GM21786 (cell line): ENCODE measurements around the gene LAMB4.

Source experiments
- ATAC-seq: cut with Tn5 transposase; IDR thresholded peaks from one replicate; pipeline ENCODE4 v1.9.1; 2021; ENCODE audit not compliant: unreplicated experiment

LAMB4 gene

DNA sequence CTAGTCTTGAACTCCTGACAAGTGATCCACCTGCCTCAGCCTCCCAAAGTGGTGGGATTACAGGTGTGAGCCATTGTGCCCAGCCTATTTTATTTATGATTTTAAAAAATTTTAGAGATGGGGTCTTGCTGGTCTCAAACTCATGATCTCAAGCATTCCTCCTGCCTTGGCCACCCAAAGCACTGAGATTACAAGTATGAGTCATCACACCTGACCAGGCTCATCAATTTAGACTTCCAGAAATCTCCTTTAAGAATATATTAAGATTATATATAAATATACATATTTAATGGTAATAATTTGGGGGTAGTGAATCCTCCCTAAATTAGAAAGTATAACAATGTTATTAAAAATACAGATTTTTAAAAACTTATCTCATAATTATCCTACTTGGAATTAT is 156.3 kb downstream of the LAMB4 start:
- ATAC-seq, result no peak
